Astrocyte of the hippocampus (primary cell): ENCODE results near the gene TNFAIP3.
"Not testable (repeated sequence)": the region's sequence is repeated elsewhere in the genome, so short reads cannot be mapped to it uniquely, and the experiment has no call there.

Experiments used
- DNase-seq: peaks from one replicate; pipeline ENCODE4 v3.0.0; 2011; ENCODE audit warnings: low read depth, low spot score

The TNFAIP3 gene

GRCh38 chr6:137866914-137867684, at the start of gene TNFAIP3:
TNFAIP3 (plus strand) TSS chr6:137867259; CDS start chr6:137871228, 3,969 bp downstream.
- DNase-seq, result peak; percentile 98

- no peak for DNase-seq
Measured at GRCh38 chr6:137818440-137818839, 48.6 kb upstream of the TNFAIP3 start.

- no peak for DNase-seq
Measured at GRCh38 chr6:137819740-137820139, 47.3 kb upstream of the TNFAIP3 start.

GRCh38 chr6:137820425-137820824, 46.6 kb upstream of the TNFAIP3 start:
- no peak for DNase-seq

- no peak for DNase-seq
Measured at GRCh38 chr6:137820952-137821351, 46.1 kb upstream of the TNFAIP3 start.

GRCh38 chr6:137821491-137821890, 45.6 kb upstream of the TNFAIP3 start:
- DNase-seq, result no peak

GRCh38 chr6:137823826-137824555, 43.1 kb upstream of the TNFAIP3 start:
- DNase-seq, result peak; percentile 66

- DNase-seq, result no peak
Measured at GRCh38 chr6:137824556-137824879, 42.5 kb upstream of the TNFAIP3 start.

GRCh38 chr6:137824896-137825295, 42.2 kb upstream of the TNFAIP3 start:
- DNase-seq, result no peak

GRCh38 chr6:137827411-137827940, 39.6 kb upstream of the TNFAIP3 start:
- DNase-seq, result no peak

- no peak for DNase-seq
Measured at GRCh38 chr6:137827977-137828810, 38.9 kb upstream of the TNFAIP3 start.

- no peak for DNase-seq
Measured at GRCh38 chr6:137829641-137830083, 37.4 kb upstream of the TNFAIP3 start.

- DNase-seq, result no peak
Measured at GRCh38 chr6:137830511-137830911, 36.5 kb upstream of the TNFAIP3 start.

GRCh38 chr6:137832110-137832509, 34.9 kb upstream of the TNFAIP3 start:
- DNase-seq, result peak; percentile 85

- no peak for DNase-seq
Measured at GRCh38 chr6:137834508-137834907, 32.6 kb upstream of the TNFAIP3 start.

- no peak for DNase-seq
Measured at GRCh38 chr6:137836788-137837187, 30.3 kb upstream of the TNFAIP3 start.

- DNase-seq, result not testable (repeated sequence)
Measured at GRCh38 chr6:137838090-137838489, 29.0 kb upstream of the TNFAIP3 start.

GRCh38 chr6:137838597-137838996, 28.5 kb upstream of the TNFAIP3 start:
- DNase-seq, result not testable (repeated sequence)

- no peak for DNase-seq
Measured at GRCh38 chr6:137839076-137839475, 28.0 kb upstream of the TNFAIP3 start.

- DNase-seq, result no peak
Measured at GRCh38 chr6:137840252-137840651, 26.8 kb upstream of the TNFAIP3 start.

GRCh38 chr6:137843211-137843610, 23.8 kb upstream of the TNFAIP3 start:
- no peak for DNase-seq

GRCh38 chr6:137844327-137844726, 22.7 kb upstream of the TNFAIP3 start:
- not testable (repeated sequence) for DNase-seq
